Uterus (tissue), 4 donors: ENCODE measurements around the gene OSBPL8. TPM values are rescaled to one million over a fixed set of nuclear protein-coding genes. Genes with fewer than 3 reads are reported as not detected.

Source experiments
- DNase-seq, 2 donors: peaks; one replicate each; pipeline ENCODE4 v3.0.0-alpha.2; 2019 to 2020
- H3K27ac ChIP-seq, 2 donors: fragments of 200-600 bp; sonication (generic); 1 replicate in 1 of 2; 2 replicates in 1 of 2; pipeline ENCODE4 v1.5.1; 2016 to 2018
- H3K27me3 ChIP-seq, 2 donors: fragments of 200-600 bp; sonication (generic); one replicate each; pipeline ENCODE4 v1.5.1; 2018 to 2019; ENCODE audit warnings: control low read depth in 1 of 2
- H3K36me3 ChIP-seq, 2 donors: fragments of 200-600 bp; sonication (generic); one replicate each; pipeline ENCODE4 v1.5.1; 2019; ENCODE audit warnings: control low read depth in 1 of 2
- H3K4me1 ChIP-seq, 2 donors: fragments of 200-600 bp; sonication (generic); one replicate each; pipeline ENCODE4 v1.5.1; 2018 to 2019; ENCODE audit warnings: control low read depth in 1 of 2
- H3K4me3 ChIP-seq, 2 donors: fragments of 200-600 bp; sonication (generic); 1 replicate in 1 of 2; 2 replicates in 1 of 2; pipeline ENCODE4 v1.5.1; 2018 to 2019; ENCODE audit warnings: mild to moderate bottlenecking in 1 of 2
- H3K9me3 ChIP-seq, 2 donors: fragments of 200-600 bp; sonication (generic); one replicate each; pipeline ENCODE4 v1.5.1; 2019; ENCODE audit warnings: control low read depth in 1 of 2
- CTCF ChIP-seq, 4 experiments: fragments of 200-600 bp in 2 of 4; fragments of 450-650 bp in 2 of 4; sonication (generic) in 2 of 4; IDR thresholded peaks; one replicate each; pipeline ENCODE4 v1.5.1; 2016 to 2019; ENCODE audit warnings: antibody characterized with exemption in 4 of 4, mild to moderate bottlenecking in 2 of 4, moderate library complexity in 1 of 4
- POLR2A ChIP-seq, 2 donors: fragments of 450-650 bp; IDR thresholded peaks; one replicate each; pipeline ENCODE4 v1.6.1; 2016; ENCODE audit warnings: antibody characterized with exemption in 2 of 2, mild to moderate bottlenecking in 1 of 2, moderate library complexity in 1 of 2
- intact Hi-C: fragments of 100-400 bp; cut with DNase I; formaldehyde crosslinking; loops from one replicate; pipeline ENCODE4 v1.15.1; 2023; ENCODE audit warnings: low total_unique reads
- total RNA-seq, 4 donors: library from RNA; depleted of rRNA in 3 of 4; stranded (reverse); fragments of >200 nt in 3 of 4; gene quantifications; one replicate each; pipeline versions ENCODE4 v1.1.0 to v1.2.4, GENCODE V29; 2014 to 2023
- donor health status: DM: yes; HTN: yes; CAD: no.

Gene OSBPL8
- total RNA-seq, 4 donors from 2014 or later, result 22.0 to 131 (median 69.3) TPM

- DNase-seq, result peak; percentile 90
- peak within 1 kb of the TSS; percentile 82 for H3K4me3 ChIP-seq
- intact Hi-C loops, result no loop called here
- peak in 1 of 2 donors; percentile 26 for TF ChIP-seq POLR2A (IDR thresholded peaks at IDR 0.05)
- peak in 3 of 4 experiments; percentile 37 to 44 (median 41) for TF ChIP-seq CTCF (IDR thresholded peaks at IDR 0.05)
- no peaks in the 10 kb centered on the region for H3K27me3 ChIP-seq
- H3K9me3 ChIP-seq, result no peaks in the 10 kb centered on the region
- no peaks in the 10 kb centered on the region for H3K4me1 ChIP-seq
- H3K36me3 ChIP-seq, result no peaks in the 10 kb centered on the region
- peak within 1 kb of the TSS; percentile 86 to 91 for H3K27ac ChIP-seq
Observed at GRCh38 chr12:76348079-76348901, 211.3 kb downstream of the OSBPL8 start, which contains the start of gene BBS10. BBS10 (minus strand) TSS chr12:76348415; CDS start chr12:76348358, 57 bp downstream.

- Histone ChIP-seq H3K4me1 (no peaks in the 10 kb centered on the region), H3K27me3 (no peaks in the 10 kb centered on the region), H3K9me3 (no peaks in the 10 kb centered on the region), H3K4me3 (peak overlapping the region in 1 of 2 donors; percentile 82), H3K36me3 (no peaks in the 10 kb centered on the region), H3K27ac (peak overlapping the region; percentile 86 to 91)
- intact Hi-C loops, result no loop called here
- DNase-seq, result no peak
- TF ChIP-seq POLR2A (IDR thresholded peaks at IDR 0.05) (no peak), CTCF (IDR thresholded peaks at IDR 0.05) (no peak)
Observed at GRCh38 chr12:76346798-76347420, 212.7 kb downstream of the OSBPL8 start.

GRCh38 chr12:76346236-76346635 is 213.3 kb downstream of the OSBPL8 start:
- no peak for TF ChIP-seq POLR2A (IDR thresholded peaks at IDR 0.05)
- no peak for TF ChIP-seq CTCF (IDR thresholded peaks at IDR 0.05)
- no peaks in the 10 kb centered on the region for H3K4me1 ChIP-seq
- intact Hi-C loops, result no loop called here
- no peaks in the 10 kb centered on the region for H3K9me3 ChIP-seq
- H3K27me3 ChIP-seq, result no peaks in the 10 kb centered on the region
- no peak for DNase-seq
- H3K36me3 ChIP-seq, result no peaks in the 10 kb centered on the region
- H3K4me3 ChIP-seq, result no peak overlapping the region
- no peak overlapping the region for H3K27ac ChIP-seq

GRCh38 chr12:76345569-76345968 is 214.0 kb downstream of the OSBPL8 start:
- intact Hi-C loops, result no loop called here
- Histone ChIP-seq H3K4me1 (no peaks in the 10 kb centered on the region), H3K27me3 (no peaks in the 10 kb centered on the region)

More at GRCh38 chr12:76345569-76345968, 214.0 kb downstream of the OSBPL8 start:
- H3K36me3 ChIP-seq, result no peaks in the 10 kb centered on the region
- TF ChIP-seq POLR2A (IDR thresholded peaks at IDR 0.05) (no peak), CTCF (IDR thresholded peaks at IDR 0.05) (no peak)
- no peak for DNase-seq
- no peak overlapping the region for H3K27ac ChIP-seq
- no peaks in the 10 kb centered on the region for H3K9me3 ChIP-seq
- H3K4me3 ChIP-seq, result no peak overlapping the region
